GM19452 (cell line): ENCODE measurements around the gene AKIP1.
"Not testable (repeated sequence)": the region's sequence is repeated elsewhere in the genome, so short reads cannot be mapped to it uniquely, and the experiment has no call there.

ENCODE experiments used
- ATAC-seq: cut with Tn5 transposase; IDR thresholded peaks from one replicate; pipeline ENCODE4 v1.9.1; 2021; ENCODE audit not compliant: unreplicated experiment

AKIP1 gene, protein sequence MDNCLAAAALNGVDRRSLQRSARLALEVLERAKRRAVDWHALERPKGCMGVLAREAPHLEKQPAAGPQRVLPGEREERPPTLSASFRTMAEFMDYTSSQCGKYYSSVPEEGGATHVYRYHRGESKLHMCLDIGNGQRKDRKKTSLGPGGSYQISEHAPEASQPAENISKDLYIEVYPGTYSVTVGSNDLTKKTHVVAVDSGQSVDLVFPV

DNA sequence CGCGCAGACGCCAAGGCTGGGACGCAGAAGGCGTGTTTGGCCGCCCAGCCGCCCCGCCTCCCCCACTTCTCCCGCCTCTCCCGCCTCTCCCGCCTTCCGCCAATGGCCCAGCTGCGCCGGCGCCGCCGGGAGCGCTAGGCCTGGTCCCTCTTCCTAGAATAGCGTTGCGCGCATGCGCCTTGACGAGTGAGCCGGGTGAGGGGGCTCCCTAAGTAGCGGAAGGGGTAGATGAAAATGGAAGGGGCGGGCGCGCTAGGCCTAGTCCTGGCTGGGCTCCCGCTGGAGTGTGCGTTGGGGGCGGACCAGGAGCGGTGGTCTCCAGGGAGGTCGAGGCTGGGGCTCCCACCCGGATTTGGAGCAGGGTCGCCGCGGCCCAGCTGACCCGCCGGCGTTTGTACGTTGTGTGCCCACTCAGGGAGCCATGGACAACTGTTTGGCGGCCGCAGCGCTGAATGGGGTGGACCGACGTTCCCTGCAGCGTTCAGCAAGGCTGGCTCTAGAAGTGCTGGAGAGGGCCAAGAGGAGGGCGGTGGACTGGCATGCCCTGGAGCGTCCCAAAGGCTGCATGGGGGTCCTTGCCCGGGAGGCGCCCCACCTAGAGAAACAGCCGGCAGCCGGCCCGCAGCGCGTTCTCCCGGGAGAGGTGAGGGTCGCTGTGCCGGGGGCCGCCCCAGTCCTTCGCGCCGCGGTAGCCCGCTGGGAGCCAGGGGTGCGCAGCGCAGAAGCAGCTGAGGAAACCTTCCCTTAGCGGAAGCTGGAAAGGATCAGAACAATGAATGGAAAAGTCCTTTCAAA, at the start of gene AKIP1:
Gene AKIP1, plus strand, starts transcription at position 161 of the 795 bp plus-strand sequence. Its CDS starts 261 bp downstream, at position 422.
- ATAC-seq, result peak; percentile 65

DNA sequence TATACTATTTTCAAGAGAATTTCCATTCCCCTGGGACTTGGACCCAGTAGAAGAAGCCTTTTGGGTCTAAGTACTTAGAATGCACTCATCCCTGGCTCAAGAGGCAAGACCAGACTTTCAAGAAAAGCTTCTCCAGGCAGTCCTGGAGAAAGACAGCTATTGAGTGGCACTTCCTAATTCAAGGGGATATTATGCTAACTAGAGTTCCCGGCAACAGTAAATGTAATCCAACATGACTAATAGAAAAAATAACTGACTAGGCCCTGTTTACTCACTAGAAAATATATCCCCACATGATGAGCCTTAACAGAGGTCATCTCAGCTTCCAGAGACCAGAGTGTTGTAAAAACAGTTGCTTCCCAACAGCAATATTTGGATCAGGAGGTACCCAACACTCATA, 47.2 kb upstream of the AKIP1 start:
- ATAC-seq, result no peak

DNA sequence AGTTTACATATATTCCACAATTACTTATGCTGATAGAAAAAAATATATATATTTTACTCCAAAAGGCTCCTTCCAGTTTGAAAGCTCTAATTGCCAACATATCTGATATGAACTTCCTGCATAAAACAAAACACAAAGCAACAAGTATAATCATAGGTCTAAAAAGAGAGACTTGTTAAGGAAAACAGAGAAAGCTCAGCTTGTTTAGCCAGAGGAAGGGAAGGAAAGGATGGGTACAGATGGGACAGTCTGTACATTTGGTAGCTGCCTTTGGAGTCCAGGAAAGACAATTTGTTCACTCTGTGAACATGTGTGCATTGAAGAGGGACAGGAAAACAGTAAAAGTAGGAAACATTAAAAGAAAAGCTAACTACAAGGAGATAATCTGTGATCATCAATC, 45.7 kb upstream of the AKIP1 start:
- ATAC-seq, result no peak

DNA sequence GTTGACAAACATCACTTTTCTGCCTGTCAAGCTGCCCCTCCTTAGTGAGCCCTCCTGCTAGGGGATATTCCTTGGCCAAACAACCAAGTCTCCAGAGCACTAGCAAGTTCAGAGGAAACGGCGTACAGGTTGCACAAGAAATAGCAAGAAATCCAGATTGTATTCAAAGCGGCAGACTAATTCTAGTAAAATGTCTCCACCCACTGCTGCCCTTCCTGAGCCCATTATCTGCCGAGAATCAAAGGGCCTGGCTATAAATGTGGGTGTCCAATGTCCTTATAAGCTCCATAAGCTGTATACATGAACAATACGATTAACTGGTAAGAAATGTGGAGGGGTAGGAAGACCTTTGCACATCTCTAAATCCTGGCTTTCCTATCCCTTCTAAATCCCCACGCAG, 44.0 kb upstream of the AKIP1 start:
- no peak for ATAC-seq

DNA sequence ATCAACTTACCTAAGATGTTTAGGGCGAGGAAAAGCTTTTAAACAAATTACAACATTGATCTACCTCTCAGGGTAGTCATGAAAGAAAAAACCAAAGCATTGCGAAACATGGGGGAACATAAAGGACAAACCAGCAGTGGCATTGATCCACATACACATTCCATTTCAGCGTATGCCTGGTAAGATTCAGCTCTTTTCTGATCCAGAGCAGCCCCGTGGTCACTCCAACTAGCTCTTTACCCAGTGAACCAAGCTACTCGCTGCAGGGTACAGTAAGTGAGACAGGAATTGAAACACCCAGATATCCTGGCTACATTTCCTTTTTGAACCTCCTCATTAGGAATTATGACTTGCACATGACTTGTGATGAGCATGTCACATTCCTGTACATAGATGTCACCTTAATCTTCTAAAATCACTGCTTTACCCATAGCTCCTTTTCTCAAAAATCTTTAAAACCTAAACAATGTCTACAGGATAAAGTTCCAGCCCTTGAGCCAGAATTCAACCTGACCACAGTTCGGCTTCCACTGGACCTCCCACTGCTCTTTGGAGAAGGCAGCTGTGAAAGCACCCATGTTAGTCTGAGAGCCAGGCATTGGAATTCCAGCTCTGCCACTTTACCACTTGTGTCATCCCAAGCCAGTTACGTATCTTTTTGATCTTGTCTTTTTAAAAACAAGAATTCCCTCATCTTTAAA, 42.9 kb upstream of the AKIP1 start:
- no peak for ATAC-seq

DNA sequence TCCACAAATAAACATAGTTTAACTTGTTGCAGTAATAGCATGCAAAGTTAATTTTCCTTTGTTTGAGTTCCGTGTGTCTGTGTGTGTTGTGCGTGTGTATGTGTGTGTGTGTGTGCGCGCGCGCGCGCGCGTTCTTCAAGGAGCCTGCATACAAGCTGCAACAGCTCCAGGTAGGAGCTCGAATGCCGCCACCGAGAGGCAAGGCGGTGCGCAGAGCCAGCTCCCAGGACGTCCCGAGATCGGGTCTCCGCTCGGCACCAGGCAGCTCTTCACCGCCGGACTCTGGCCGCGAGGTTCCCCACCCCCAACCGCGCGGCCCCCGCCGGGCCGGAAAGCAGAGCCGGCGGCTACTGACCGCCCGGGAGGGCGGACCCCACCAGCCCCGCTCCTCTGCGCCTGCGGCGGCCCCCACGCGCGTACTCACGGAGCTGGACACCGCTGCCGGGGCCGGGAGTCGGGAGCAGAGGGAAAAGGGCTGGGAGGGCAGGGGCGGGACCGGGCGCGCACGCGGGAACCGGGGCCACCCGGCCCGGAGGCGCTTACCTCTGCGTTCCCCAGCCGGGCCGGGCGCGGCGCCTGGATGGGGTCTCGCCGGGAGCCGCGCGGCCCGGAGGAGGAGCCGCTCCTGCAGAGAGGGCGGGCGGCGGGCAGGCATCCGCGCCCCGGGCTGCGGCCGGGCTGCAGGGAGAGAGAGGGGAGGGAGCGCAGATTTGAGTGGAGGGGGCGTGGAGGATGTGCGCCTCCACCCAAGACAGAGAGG, 40.4 kb upstream of the AKIP1 start:
- ATAC-seq, result no peak

DNA sequence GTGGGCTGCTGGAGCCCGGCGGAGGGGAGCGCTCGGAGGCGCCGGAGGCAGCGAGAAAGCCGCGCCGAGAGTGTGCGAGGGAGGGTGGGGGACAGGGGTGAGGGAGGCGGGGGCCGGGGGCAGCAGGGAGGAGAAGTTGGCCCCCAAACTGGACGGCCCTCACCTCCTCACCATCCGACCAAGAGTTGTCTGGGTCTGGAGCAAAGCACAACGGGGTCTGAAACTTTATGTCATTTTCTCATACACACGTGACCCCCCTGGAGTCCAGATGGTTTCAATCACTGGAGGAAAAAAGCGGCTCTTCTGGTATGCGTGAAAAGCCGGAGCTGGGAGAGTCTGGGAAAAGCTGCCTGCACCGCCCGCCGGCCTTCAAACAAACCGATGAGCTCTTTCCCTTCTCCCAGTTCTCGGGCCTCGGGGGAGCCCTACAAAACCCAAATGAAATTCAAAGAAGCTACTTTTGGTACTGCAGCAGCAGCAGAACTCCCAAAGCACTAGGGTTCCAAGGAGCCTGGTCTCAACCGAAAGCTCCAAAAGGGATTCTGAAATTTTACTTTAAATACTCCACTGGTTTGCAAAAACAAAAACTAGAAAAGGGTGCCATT, 39.7 kb upstream of the AKIP1 start:
- no peak for ATAC-seq

DNA sequence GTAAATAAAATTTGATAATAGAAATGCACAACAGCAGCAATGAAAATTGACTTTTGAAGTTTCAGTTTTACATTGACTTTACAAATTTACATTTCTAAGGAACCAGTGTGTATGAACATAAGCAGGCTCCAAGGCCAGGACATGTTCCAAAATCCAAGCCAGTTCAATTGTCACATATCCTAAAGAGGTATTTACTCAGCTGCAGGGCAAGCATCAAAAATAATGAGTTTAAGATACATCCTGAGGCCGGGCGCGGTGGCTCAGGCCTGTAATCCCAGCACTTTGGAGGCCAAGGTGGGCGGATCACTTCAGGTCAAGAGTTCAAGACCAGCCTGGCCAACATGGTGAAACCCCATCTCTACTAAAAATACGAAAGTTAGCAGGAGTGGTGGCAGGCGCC, 39.0 kb upstream of the AKIP1 start:
- ATAC-seq, result no peak

DNA sequence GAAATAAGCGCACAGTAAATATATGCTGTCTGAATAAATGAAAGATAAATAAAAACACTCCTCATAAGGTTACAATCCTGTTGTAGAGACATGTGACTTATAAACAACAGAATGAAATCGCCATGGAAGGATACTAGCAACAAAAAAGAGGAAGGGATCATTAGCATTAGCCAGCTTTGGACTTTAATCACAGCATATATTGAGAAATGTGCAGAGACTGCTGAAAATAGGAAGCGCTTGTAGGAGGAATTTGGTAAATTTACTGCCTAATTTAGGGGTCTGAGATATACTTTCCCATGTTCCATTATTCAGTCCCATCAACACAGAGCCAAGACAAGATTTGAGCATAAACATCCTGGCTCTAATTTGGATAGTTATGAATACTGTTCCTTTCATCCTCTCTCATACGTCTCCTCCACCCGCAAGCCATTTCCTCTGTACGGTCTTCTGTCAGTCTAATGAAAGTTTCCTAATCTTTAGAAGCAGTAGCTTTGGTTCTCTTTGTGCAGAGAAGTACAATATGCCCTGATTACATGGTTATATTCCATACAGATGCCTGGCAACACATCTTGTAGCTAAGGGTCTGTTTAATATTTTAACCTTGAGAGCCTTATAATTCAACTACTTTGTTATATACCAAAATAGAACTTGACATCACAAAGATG, 37.1 kb upstream of the AKIP1 start:
- ATAC-seq, result no peak

DNA sequence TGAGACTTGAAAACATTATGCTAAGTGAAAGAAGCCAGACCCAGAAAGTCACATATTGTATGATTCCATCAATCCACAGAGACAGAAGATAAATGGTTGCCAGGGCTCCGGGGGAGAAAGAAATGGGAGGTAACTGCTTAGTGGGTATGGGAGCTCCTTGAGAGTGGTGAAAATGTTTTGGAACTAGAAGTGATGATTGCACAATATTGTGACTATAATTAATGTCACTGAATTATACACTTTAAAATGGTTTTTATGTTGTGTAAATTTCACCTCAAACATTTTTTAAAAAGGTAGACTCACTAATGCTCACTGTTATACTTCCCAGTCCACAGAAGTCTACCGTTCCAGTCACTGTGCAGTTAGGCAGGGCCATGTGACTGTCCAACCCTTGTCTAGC, 32.2 kb upstream of the AKIP1 start:
- ATAC-seq, result no peak

DNA sequence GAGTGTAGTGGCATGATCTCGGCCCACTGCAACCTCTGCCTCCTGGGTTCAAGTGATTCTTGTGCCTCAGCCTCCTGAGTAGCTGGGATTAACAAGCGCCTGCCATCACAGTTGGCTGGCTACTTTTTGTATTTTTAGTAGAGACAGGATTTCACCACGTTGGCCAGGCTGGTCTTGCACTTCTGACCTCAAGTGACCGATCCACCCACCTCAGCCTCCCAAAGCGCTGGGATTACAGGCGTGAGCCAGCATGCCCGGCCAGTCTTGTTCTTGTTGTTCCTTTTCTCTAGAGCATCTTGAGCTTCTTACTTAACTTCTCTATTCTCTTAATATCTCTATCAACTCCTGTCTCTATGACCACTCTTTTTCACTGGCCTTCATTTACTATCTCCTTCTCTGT, 29.4 kb upstream of the AKIP1 start:
- ATAC-seq, result not testable (repeated sequence)

DNA sequence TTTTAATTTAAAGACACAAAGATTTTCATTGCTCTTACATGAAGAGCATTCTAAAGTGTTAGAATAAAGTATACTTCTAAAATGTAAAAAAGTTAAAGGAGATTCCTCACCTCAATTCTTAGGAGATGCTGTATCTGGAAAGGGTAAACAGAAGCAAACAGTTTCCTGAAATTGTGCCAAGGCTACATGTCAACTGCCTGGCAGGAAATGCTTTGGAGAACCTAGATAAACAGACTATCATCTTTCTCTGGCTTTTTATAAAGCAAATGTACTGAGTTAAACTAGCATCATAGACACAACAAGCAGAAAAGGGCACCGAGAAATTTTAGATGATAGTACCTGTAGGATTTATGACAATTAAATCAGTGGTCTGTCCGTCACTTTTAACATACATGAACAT, 24.7 kb upstream of the AKIP1 start:
- ATAC-seq, result no peak

DNA sequence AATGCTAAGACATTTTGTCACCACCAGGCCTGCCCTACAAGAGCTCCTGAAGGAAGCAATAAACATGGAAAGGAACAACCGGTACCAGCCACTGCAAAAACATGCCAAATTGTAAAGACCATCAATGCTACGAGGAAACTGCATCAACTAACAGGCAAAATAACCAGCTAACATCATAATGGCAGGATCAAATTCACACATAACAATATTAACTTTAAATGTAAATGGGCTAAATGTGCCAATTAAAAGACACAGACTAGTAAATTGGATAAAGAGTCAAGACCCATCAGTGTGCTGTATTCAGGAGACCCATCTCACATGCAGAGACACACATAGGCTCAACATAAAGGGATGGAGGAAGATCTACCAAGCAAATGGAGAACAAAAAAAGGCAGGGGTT, 19.8 kb upstream of the AKIP1 start:
- not testable (repeated sequence) for ATAC-seq

DNA sequence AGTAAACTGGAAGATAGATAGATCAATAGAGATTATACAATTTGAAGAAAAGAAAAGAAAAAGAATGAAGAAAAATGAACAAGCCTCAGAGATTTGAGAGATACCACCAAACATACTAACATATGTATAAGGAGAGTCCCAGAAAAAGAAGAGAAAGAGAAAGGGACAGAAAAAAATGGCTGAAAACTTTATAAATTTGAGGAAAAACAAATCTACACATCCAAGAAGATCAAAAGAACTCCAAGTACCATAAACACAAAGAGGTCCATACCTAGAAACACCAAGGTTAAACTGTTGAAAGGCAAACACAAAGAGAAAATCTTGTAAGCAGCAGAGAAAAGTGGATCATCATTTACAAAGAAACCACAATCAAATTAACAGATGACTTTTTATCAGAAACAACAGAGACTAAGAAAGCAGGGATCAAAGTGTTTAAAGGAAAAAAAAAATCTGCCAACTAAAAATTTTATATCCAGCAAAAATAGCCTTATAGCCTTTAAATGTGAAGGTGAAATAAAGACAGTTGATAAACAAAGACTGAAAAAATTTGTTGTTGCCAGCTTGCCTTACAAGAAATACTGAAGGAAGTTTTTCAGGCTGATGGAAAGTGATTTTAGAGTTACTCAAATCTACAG, 11.8 kb upstream of the AKIP1 start:
- no peak for ATAC-seq

DNA sequence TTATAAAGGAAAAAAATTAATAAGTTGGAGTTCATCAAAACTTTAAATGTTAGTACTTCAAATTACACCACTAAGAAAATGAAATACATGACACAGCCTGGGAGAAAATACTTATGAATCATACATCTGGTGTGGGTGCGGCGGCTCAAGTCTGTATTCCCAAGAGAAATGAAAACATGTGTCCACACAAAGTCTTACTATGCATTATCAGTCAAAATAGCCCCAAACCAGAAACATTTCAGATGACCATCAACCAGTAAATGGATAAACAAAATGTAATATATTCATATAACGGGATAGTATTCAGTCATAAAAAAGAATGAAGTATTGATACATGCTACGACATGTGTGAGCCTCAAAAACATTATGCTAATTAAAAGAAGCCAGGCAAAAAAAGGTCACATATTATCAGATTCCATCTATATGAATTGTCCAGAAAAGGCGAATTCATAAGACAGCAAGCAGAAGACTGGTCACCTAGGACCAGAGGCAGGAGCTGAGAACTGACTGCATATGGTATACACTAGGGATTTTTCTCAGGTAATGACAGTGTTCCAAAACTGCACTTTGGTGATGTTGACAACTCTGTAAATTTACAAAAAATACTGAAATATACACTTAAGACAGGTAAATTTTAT, 5.3 kb upstream of the AKIP1 start:
- ATAC-seq, result no peak

DNA sequence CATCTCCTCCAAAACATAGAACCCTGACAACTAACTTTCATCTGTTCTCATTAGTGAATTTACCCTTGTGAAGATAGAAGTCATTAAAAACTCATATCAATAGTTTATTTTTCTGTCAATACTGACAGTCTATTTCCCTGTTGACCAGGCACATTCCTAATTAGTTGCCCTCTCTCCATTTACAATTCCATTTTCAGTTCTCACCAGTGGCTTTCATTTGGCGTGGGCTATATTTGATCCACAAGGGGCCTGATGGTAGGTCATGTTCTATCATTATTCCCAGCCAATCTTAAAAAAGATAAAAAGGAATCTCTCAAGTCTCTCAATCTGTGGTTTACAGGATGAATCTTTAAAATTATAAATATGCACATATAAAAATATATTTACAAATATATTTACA, 3.9 kb upstream of the AKIP1 start:
- no peak for ATAC-seq

DNA sequence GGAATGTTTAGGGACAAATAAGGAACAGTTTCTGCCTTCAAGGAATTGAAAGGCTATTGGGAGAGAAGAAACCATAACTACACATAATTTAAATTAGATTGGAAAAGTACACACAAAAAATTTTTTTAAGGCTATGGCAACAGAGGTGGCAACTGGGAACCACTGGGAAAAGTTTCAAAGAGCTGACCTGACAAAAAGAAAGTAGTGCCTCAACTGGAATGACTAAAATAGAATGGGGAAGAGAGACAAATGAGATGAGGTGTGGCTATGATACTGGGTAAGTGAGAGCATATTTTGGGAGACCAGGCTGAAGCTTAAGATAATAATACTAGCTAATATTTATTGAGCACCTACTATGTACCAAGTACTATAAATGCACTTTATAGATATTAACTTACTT, 2.9 kb upstream of the AKIP1 start:
- ATAC-seq, result no peak

DNA sequence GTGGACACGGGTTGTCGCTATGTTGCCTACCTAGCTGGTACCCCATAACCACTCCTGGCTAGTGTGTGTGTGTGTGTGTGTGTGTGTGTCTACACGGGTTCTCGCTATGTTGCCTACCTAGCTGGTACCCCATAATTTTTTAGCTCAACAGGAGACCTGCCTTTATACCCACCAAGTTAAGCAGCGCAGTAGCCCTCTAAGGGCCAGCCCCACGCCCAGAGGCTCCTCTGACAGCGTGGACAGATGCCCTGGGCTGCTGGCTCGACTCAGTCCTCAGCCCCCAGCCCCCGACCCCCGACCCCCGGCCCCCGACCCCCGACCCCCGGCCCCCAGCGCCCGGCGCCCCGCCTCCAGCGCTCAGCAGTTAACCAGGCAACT, 351 bp upstream of the AKIP1 start:
- peak; percentile 20 for ATAC-seq

DNA sequence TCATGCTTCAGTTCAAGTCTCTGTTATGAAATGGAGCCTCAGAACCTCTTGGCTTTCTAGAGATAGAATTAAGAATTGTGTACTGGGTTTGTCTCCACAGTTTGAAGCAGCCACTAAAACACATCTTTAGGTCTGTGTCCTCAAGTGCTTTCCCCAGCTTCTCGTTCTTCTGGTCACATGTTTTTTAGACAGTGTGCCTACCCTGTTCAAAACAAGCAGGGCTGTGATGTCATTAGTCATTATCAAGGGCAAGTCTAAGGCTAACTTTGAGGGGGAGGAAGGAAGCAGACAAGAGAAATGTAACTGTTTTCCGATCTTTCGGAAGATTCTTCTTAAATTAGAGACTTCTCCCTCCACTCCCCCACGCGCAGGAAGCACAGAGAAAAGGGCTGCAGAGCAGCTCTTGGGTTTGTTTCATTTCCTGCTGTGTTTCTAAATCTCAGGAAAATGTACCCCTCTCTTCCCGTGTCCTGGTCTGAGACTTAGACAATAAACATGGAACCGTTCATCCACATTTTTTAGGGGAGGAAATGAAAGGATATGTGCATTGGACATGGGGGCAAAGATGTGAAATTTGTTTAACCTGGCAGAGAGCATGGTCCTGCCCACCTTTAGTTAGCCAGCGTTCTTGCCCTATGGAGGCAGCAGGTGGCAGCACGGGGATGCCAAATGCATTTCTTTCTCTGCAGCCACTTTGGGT, 3.1 kb downstream of the AKIP1 start:
- no peak for ATAC-seq
